ENCODE measurements around the gene ACSF3. TPM values are rescaled to one million over a fixed set of nuclear protein-coding genes. Genes with fewer than 3 reads are reported as not detected.

ACSF3 gene
- total RNA-seq, 1 donor from 2014 or later = 21.7 TPM

DNA sequence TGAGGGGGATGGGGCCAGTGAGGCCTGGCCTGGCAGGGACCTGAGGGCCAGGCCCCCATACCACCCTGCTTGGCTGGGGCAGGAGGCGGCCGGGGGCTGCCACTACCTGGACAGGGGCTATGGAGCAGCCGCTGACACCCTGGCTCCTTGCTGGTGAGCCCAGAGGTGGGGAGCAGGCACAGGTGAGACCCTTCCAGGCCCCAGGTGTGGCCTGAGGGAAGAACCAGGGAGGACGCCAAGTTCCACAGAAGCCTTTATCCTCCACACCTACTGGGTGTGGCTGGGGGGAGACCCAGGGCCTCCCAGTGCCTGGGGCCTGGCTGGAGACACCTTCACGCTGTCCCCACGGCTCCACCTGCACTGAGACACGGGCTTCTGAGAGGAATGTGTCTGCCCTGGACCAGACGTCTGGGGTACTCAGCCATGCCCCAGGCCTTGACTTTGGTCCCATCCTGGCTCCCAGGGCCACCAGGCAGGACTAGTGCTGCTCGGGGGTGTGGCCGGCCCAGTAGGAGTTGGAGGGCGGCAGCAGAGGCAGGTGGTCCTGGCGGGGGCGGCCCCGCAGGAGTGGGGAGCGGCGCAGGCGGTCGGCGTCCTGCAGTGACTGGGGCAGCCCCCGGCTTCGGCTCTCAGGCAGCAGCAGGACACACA lies 102.0 kb downstream of the ACSF3 start:
- no peak for DNase-seq (ENCODE audit: extremely low read depth, low read depth, low spot score)

DNA sequence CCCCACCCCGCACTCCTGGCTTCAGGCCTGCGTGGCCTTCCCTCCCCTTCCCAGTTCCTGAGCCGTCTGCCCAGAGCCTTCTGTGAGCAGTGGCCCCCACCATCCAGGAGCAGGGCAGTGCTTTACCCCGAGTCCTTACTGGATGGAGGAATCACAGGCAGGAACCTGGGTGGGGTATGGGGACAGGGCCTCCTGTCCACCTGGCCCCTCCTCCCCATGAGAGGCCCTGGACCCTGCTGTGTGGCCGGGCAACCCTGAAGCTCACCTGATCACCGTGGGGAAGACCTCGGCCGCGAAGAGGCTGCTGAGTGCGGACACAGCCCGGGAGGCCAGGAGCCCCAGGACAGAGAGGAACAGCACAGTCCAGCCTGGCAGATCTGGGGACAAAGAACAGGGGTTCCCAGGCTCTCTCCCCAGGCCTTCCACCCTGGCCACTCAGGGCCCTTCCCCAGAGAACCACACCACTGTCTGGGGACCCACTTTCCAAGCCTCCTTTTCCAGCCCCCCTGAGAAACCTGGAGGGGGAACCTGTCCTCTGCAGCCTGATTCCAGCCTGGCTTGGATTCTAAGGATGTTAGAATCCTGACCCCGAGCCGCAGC lies 103.5 kb downstream of the ACSF3 start:
- no peak for DNase-seq (ENCODE audit: extremely low read depth, low read depth, low spot score)

- no peak for DNase-seq (ENCODE audit: extremely low read depth, low read depth, low spot score)
These were observed 104.2 kb downstream of the ACSF3 start for GRCh38 chr16:89197633-89198416.

DNA sequence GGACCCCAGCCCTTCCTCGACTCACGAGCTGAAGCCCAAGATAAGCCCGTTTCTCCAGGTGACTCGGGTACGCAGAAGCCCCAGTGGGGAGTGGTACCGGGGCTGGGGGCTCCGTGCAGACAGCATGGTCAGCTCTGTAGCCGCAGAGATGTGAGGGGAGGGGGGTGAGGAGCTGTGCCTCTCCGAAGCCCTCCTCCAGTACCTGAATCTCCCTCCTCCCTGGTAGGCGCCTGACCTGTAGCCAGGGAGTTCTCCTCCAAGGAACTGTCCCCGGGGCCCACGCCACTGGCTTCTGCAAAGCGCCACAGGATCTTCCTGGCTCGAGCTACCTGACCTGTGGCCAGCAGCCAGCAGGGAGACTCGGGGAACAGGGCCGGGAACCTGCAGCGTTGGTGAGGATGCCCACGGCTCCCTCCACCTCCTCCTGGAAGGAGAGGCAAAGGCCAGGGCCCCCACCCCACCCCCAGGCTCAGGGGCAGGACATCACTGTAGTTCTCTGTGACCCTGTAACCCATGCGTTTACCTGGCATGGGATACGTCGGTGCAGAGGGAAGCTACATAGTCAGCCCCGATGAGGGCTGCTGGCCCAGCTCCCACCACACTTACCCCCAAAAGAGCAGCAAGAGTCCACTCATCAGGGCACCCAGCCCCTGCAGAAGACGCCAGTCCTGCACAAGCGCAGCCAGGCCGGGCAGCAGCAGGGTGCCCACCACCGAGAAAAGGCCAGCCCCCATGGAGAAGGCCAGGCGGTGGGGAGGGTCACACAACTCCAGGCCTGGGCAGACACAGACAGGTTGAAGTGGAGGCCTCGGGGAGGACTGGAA lies 105.0 kb downstream of the ACSF3 start:
- no peak for DNase-seq (ENCODE audit: extremely low read depth, low read depth, low spot score)

DNA sequence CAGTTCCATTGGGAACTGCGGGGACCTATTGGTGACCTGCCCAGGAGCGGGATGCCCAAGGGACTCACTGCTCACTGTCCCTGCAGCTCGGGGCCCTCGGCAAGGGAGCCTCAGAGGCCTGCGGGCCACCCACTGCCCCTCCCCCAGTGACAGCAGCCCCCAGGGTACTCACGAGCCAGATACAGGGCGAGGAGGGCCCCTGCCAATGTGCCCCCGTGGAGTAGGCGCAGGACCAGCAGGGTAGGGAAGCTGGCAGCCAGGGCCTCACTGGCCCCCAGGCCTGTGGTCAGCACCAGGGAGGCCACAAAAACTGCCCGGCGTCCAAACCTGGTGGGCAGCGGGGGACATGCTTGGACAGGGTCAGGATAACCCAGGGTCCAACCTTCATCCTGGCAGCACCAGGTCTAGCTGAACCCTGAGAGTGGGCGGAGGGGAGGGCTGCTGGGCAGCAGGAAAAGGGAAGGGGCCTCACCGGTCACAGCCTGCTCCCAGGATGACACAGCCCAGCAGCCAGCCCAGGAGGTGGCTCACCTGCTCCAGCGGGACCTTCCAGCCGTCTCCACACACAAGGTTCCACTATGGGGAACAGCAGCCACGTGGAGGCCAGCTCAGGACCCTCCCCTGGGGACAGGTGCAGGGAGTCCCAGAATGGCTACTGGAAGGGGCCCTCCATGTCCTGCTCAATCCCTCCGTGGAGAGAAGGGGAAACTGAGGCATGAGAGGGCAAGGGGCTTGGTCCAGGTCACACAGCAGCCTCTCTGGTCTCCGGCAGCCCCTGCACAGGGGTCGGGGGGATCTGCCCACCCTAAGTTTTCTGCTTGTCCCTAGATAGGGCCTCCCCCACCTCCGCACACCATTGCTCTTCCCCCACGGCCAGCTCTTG lies 105.8 kb downstream of the ACSF3 start:
- no peak for DNase-seq (ENCODE audit: extremely low read depth, low read depth, low spot score)

- no peak for DNase-seq (ENCODE audit: extremely low read depth, low read depth, low spot score)
These were observed 106.6 kb downstream of the ACSF3 start, which contains the start of gene SLC22A31 for GRCh38 chr16:89200124-89200849. Gene SLC22A31 (minus strand): TSS chr16:89200537. CDS start chr16:89200501, 36 bp downstream.

DNA sequence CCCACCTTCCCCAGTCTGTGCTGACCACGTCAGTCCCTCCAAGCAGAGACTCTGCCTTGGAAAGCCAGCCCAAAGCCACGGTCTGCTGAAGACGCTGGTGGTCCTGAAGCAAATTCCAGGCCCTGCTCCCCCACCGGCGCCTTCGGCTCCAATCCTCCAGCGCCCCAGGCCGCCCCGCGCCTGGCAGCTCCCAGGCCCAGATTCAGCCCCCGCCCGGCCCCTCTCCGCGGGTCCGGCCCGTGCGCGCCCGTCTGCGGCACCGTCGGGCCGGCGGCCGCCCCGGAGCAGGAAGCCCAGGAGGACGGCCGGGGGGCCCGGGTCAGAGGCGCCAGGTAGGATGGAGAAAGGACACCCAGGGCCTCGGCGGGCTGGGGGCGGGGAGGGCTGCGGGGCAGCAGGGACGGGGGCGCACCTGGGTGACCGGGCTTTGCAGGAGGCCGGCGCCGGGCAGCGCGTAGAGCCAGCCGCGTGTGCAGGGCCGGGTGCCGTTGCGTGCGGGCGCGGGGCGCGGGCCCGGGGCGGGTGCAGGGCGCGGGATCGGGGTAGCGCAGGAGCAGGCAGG lies 107.3 kb downstream of the ACSF3 start:
- DNase-seq (ENCODE audit: extremely low read depth, low read depth, low spot score) = no peak

DNA sequence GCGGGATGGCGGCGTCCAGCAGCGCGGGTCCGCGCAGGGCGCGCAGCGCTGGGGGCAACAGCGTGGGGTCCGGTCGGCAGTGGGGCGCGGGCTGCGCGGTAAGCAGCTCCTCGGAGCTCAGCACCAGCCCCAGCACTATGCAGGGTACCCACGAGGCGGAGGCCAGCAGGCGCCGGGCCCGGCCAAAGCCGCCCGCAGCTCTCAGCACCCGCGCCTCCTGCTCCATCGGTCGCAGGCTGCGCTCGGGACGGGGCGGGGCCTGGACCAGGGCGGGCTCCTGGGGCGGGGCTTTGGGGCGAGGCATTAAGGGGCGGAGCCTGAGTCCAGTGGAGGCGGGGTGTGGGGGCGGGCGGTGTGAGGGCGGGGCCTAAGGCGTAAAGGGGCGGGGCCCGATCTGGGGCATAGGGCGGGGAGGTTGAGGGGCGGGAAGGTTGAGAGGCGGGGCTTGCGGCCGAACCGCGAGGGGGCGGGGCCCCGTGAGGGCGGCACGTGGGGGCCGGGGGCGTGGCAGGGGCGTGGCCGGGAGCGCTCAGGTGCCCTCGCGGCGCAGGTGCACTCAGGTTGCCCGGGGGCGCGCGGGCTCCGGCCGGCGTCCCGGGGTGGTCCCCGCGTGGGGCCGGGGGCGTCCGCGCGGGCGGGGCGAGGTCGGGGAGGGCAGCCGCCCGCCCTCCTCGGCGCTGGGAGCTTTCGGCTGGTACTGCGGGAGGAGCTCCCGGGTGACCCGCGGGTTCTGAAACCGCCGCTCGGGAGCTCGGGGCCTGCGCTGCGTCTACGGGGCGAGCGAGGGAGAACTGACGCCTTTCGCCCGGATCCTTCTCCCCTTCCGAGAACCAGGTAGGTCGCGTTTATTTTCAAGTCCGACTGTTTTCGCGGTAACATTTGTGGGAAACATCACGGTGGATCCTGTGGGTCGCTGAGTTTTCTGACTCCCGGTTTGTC lies 108.1 kb downstream of the ACSF3 start:
- no peak for DNase-seq (ENCODE audit: extremely low read depth, low read depth, low spot score)

GRCh38 chr16:89202422-89203215 lies 109.0 kb downstream of the ACSF3 start:
- no peak for DNase-seq (ENCODE audit: extremely low read depth, low read depth, low spot score)

Other genes starting within 250 kb of the ACSF3 start
- gene GALNS, start 236.9 kb upstream of the ACSF3 start, total RNA-seq = 47.8 and 60.4 TPM in 2 replicates
- gene TRAPPC2L, start 236.7 kb upstream of the ACSF3 start, total RNA-seq = 47.4 and 53.1 TPM in 2 replicates
- not detected in 2 replicates for gene PABPN1L, start 227.2 kb upstream of the ACSF3 start, total RNA-seq
- gene CBFA2T3, start 116.6 kb upstream of the ACSF3 start, total RNA-seq = 0.05 and 0.23 TPM in 2 replicates
- gene CDH15, start 77.9 kb downstream of the ACSF3 start, total RNA-seq = 0.06 TPM in 1 of 2 replicates, not detected in the other
- gene SLC22A31, start 106.7 kb downstream of the ACSF3 start, total RNA-seq = not detected in 2 replicates
- gene ZNF778, start 123.9 kb downstream of the ACSF3 start, total RNA-seq = 7.9 and 10.6 TPM in 2 replicates